Glutamatergic neuron (in vitro differentiated cells): Measurements from ENCODE around the gene COA1. TPM values are rescaled to one million over a fixed set of nuclear protein-coding genes. Genes with fewer than 3 reads are reported as not detected.

Source experiments
- DNase-seq: peaks from one replicate; pipeline ENCODE4 v3.0.0; 2022
- H3K27ac Mint-ChIP-seq: one replicate; pipeline ENCODE4 v1.8.0; 2020; ENCODE audit warnings: mild to moderate bottlenecking, mixed read lengths, inconsistent platforms; ENCODE audit not compliant: unreplicated experiment
- H3K27me3 Mint-ChIP-seq: one replicate; pipeline ENCODE4 v1.8.0; 2020; ENCODE audit warnings: mild to moderate bottlenecking, moderate library complexity, mixed read lengths, inconsistent platforms; ENCODE audit not compliant: unreplicated experiment
- H3K36me3 Mint-ChIP-seq: one replicate; pipeline ENCODE4 v1.8.0; 2020; ENCODE audit warnings: mild to moderate bottlenecking, mixed read lengths, inconsistent platforms; ENCODE audit not compliant: unreplicated experiment
- H3K4me1 Mint-ChIP-seq: one replicate; pipeline ENCODE4 v1.8.0; 2020; ENCODE audit warnings: mild to moderate bottlenecking, low read depth, mixed read lengths, inconsistent platforms; ENCODE audit not compliant: unreplicated experiment
- H3K4me3 Mint-ChIP-seq: one replicate; pipeline ENCODE4 v1.8.0; 2020; ENCODE audit warnings: mild to moderate bottlenecking, mixed read lengths, inconsistent platforms; ENCODE audit not compliant: unreplicated experiment
- H3K9me3 Mint-ChIP-seq: one replicate; pipeline ENCODE4 v1.8.0; 2020; ENCODE audit warnings: mild to moderate bottlenecking, moderate library complexity, mixed read lengths, inconsistent platforms; ENCODE audit not compliant: unreplicated experiment
- total RNA-seq: library from RNA; stranded (reverse); fragmentation: NEBNext Ultra II Directional; extraction: Animal tissue kit (Norgen Biotek cat#: 25700); gene quantifications from one replicate; pipeline ENCODE4 v1.2.1, GENCODE V29; 2021; ENCODE audit not compliant: unreplicated experiment
- TF ChIP-seq, protein P1 (sequence below): fragments of 200-600 bp; sonication (generic); IDR thresholded peaks from one replicate; pipeline ENCODE4 v1.5.0; 2021; ENCODE audit not compliant: partially characterized antibody, unreplicated experiment

The COA1 gene
- total RNA-seq, 1 donor from 2014 or later, result 73.7 TPM

DNA sequence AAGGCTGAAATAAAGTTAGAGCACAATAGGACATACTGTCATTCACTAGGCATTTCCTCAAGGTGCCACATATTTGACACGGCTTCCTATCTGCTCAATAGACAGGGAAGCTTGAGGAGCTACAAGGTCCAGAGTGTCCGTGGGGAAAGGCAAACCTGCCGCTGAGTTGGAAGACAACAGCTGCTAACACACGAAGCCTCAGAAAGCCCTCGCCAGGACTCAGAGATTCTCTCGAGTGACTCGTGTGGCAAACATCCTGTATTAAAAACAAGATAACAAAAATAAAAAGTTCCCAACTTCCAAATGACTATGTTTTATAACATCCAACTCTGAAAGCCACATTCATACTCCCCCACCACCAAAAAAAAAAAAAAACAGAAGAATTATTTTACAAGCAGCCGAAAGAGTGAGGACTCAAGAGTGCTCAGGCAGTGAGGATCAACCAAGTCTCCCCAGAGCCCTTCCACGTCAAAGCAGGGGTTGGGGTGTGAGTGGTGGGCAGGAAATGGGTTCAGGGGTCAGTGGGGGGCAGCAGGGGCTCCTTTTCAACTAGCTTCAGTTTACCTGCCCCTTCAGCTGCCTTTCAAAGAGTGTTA lies 78.8 kb downstream of the COA1 start:
- peaks cover 49% of the 10 kb centered on the region for H3K4me1 Mint-ChIP-seq

DNA sequence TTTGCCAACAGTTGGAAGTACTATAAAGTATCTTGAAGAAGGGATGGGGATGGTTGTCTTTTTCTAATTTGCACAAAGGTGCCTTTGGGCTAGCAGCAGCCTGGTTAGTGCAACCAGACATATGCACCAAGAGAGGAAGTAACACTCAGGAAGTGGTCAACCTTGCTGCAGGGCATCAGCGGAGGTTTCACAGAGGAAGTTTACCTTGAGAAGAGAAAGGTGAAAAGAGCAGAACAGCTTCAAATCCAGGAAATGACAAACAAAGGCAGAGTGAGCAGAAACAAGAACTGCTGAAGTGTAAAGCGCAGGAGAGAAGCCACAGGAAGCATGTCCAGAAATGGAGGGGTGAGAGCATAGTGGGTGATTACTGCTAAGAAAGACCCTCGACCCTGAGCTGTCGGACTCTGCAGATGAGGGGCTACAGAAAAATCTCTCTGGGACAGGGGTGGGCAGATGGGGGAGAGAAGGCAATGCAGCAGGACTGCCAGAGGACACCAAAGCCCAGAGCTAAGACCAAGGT lies 79.5 kb downstream of the COA1 start:
- Mint-ChIP-seq H3K27me3 (peaks cover 4% of the 10 kb centered on the region), H3K36me3 (no peaks in the 10 kb centered on the region), H3K27ac (peak overlapping the region; percentile 79), H3K4me1 (peaks cover 50% of the 10 kb centered on the region), H3K4me3 (peak overlapping the region; percentile 21), H3K9me3 (peaks cover 12% of the 10 kb centered on the region)
- TF ChIP-seq, protein P1, sequence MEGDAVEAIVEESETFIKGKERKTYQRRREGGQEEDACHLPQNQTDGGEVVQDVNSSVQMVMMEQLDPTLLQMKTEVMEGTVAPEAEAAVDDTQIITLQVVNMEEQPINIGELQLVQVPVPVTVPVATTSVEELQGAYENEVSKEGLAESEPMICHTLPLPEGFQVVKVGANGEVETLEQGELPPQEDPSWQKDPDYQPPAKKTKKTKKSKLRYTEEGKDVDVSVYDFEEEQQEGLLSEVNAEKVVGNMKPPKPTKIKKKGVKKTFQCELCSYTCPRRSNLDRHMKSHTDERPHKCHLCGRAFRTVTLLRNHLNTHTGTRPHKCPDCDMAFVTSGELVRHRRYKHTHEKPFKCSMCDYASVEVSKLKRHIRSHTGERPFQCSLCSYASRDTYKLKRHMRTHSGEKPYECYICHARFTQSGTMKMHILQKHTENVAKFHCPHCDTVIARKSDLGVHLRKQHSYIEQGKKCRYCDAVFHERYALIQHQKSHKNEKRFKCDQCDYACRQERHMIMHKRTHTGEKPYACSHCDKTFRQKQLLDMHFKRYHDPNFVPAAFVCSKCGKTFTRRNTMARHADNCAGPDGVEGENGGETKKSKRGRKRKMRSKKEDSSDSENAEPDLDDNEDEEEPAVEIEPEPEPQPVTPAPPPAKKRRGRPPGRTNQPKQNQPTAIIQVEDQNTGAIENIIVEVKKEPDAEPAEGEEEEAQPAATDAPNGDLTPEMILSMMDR, result no peak
- no peak for DNase-seq

More for the DNA sequence above, 78.8 kb downstream of the COA1 start:
- TF ChIP-seq, protein P1, result no peak
- peaks cover 12% of the 10 kb centered on the region for H3K9me3 Mint-ChIP-seq
- H3K36me3 Mint-ChIP-seq, result no peaks in the 10 kb centered on the region
- no peak overlapping the region for H3K4me3 Mint-ChIP-seq
- H3K27me3 Mint-ChIP-seq, result peaks cover 4% of the 10 kb centered on the region
- peak overlapping the region; percentile 65 for H3K27ac Mint-ChIP-seq
- no peak for DNase-seq

DNA sequence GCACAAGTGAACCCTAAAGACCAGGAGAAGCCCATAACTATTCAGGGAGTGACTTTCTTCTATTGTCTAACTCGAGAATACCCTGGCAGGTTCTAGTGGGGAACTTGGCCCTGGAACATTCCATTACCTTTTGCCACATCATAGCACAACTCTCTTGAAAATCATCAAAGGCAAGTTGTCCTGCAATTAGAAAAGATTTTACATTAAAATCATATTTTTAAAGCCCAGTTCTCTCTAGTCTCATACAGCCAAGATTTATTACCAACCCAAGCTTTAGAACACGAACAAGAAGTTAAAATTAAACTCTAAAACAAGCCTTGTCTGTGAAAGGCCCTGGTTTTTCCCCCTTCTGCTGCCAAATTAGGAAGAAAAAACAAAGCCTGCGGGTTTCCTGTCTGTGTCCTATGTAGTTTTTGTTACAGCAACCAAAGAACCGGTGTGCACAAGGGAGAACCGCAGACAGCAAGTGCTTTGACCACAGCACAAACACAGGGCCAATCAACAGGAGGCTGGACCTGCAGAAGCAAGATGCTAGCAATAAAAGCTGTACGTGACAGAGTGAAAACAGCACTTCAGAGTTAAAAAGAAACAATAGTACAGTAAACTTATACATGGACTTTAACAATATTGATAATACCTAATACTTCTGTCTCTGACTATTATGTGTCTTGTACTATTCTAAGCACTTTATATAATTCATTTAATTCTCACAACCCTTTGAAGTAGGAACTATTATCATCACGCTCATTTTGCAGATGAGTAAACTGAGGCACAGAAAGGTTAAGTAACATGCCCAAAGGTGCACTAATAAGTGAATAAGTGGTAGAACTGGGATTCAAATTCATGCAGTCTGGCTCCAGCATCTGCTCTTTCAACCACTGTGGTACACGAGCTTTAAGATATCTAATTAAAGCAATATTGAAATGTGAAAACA lies 80.6 kb downstream of the COA1 start:
- TF ChIP-seq, protein P1, result no peak
- Mint-ChIP-seq H3K27ac (peak overlapping the region; percentile 96), H3K36me3 (peaks cover under 1% of the 10 kb centered on the region), H3K4me1 (peaks cover 53% of the 10 kb centered on the region), H3K4me3 (peak overlapping the region; percentile 43), H3K9me3 (peaks cover 12% of the 10 kb centered on the region), H3K27me3 (peaks cover 4% of the 10 kb centered on the region)
- no peak for DNase-seq

DNA sequence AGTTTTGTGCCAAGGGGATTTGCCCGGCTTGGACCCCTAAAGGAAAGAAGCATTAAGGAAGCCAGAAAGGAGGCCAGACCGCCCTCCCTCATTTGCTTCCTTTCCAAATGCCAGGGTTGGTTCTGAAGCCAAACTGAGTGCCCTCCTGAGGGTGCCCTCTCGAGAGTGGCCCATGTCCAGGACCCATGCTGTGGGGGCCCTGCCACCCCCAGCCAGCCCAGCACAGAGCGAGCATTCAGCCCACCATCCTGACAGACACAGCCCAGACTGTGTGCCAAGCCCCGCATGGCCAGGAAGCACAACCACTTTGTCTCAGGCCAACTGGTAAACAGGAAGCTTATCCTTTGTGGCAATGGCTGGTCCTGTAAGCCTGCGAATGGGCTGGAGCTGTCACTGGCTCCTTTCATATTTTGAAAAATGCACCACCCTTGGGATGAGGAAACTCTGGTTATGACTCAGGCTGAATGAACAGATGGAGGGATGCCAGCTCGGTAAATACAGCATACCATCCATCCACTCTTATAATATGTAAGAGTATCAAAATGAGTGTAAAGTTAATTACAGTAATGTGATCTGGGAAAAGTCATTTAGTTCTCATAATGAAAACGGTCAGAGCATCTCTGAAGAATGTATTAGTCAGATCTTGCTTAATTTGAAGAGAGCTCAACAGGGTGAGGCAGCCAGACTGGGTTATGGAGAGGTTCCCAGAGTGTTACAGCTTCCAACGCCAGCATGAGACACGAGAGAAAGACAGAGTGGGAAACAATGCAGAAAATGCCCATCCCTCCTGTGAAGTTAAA lies 81.5 kb downstream of the COA1 start:
- TF ChIP-seq, protein P1, result no peak
- peak overlapping the region; percentile 48 for H3K4me3 Mint-ChIP-seq
- peaks cover 53% of the 10 kb centered on the region for H3K4me1 Mint-ChIP-seq

More for the DNA sequence above, 81.5 kb downstream of the COA1 start:
- peaks cover 14% of the 10 kb centered on the region for H3K9me3 Mint-ChIP-seq
- DNase-seq, result no peak
- H3K27ac Mint-ChIP-seq, result peak overlapping the region; percentile 96
- H3K36me3 Mint-ChIP-seq, result peaks cover 4% of the 10 kb centered on the region
- H3K27me3 Mint-ChIP-seq, result peaks cover 6% of the 10 kb centered on the region
